ENCODE results near the gene PAN3.

PAN3 gene

GRCh38 chr13:28337166-28338005 is 199.0 kb downstream of the PAN3 start:
- Histone ChIP-seq H3K4me3 (ENCODE audit: low read depth, low read length) (no peak overlapping the region), H3K36me3 (no peaks in the 10 kb centered on the region), H3K9me3 (no peaks in the 10 kb centered on the region), H3K27me3 (no peaks in the 10 kb centered on the region), H3K4me1 (peaks cover 19% of the 10 kb centered on the region)
- TF ChIP-seq CTCF (IDR thresholded peaks at IDR 0.05; ENCODE audit: low read depth, low read length): no peak
- no peak for DNase-seq

- Histone ChIP-seq H3K36me3 (no peaks in the 10 kb centered on the region), H3K4me1 (peaks cover 19% of the 10 kb centered on the region), H3K4me3 (ENCODE audit: low read depth, low read length) (no peak overlapping the region), H3K9me3 (no peaks in the 10 kb centered on the region), H3K27me3 (no peaks in the 10 kb centered on the region)
- DNase-seq: no peak
- TF ChIP-seq CTCF (IDR thresholded peaks at IDR 0.05; ENCODE audit: low read depth, low read length): no peak
These were observed 199.7 kb downstream of the PAN3 start for GRCh38 chr13:28338006-28338574.

- DNase-seq: no peak
- Histone ChIP-seq H3K4me1 (peaks cover 19% of the 10 kb centered on the region), H3K27me3 (no peaks in the 10 kb centered on the region), H3K36me3 (no peaks in the 10 kb centered on the region), H3K9me3 (no peaks in the 10 kb centered on the region), H3K4me3 (ENCODE audit: low read depth, low read length) (no peak overlapping the region)
- no peak for TF ChIP-seq CTCF (IDR thresholded peaks at IDR 0.05; ENCODE audit: low read depth, low read length)
These were observed 200.4 kb downstream of the PAN3 start for GRCh38 chr13:28338742-28339141.

- TF ChIP-seq CTCF (IDR thresholded peaks at IDR 0.05; ENCODE audit: low read depth, low read length): no peak
- H3K9me3 ChIP-seq: no peaks in the 10 kb centered on the region
- H3K27me3 ChIP-seq: no peaks in the 10 kb centered on the region
- no peak overlapping the region for H3K4me3 ChIP-seq (ENCODE audit: low read depth, low read length)
- H3K4me1 ChIP-seq: peaks cover 19% of the 10 kb centered on the region
- no peak for DNase-seq
- no peaks in the 10 kb centered on the region for H3K36me3 ChIP-seq
These were observed 201.1 kb downstream of the PAN3 start for GRCh38 chr13:28339419-28339818.

- no peak overlapping the region for H3K4me3 ChIP-seq (ENCODE audit: low read depth, low read length)
- H3K4me1 ChIP-seq: peaks cover 19% of the 10 kb centered on the region
- no peak for DNase-seq
- H3K36me3 ChIP-seq: no peaks in the 10 kb centered on the region
- TF ChIP-seq CTCF (IDR thresholded peaks at IDR 0.05; ENCODE audit: low read depth, low read length): no peak
- H3K27me3 ChIP-seq: no peaks in the 10 kb centered on the region
- no peaks in the 10 kb centered on the region for H3K9me3 ChIP-seq
These were observed 202.0 kb downstream of the PAN3 start for GRCh38 chr13:28340272-28340793.

- H3K27me3 ChIP-seq: no peaks in the 10 kb centered on the region
- no peak for DNase-seq
- H3K9me3 ChIP-seq: no peaks in the 10 kb centered on the region
- H3K36me3 ChIP-seq: no peaks in the 10 kb centered on the region
- H3K4me3 ChIP-seq (ENCODE audit: low read depth, low read length): no peak overlapping the region
- H3K4me1 ChIP-seq: peaks cover 18% of the 10 kb centered on the region
- no peak for TF ChIP-seq CTCF (IDR thresholded peaks at IDR 0.05; ENCODE audit: low read depth, low read length)
These were observed 203.9 kb downstream of the PAN3 start for GRCh38 chr13:28342251-28342650.

All from BE2C (cell line).